HTR-8/SVneo (cell line): ENCODE data around the gene PPP1R9B.

Experiments
- DNase-seq: peaks from one replicate; pipeline ENCODE4 v3.0.0; 2011; ENCODE audit warnings: low spot score, mixed read lengths; ENCODE audit not compliant: insufficient read length
- FAIRE-seq: peaks from 2 replicates; lab custom pipeline; 2011; peaks lifted over from hg19 to GRCh38; lab: Jason Lieb, UNC

The PPP1R9B gene, protein sequence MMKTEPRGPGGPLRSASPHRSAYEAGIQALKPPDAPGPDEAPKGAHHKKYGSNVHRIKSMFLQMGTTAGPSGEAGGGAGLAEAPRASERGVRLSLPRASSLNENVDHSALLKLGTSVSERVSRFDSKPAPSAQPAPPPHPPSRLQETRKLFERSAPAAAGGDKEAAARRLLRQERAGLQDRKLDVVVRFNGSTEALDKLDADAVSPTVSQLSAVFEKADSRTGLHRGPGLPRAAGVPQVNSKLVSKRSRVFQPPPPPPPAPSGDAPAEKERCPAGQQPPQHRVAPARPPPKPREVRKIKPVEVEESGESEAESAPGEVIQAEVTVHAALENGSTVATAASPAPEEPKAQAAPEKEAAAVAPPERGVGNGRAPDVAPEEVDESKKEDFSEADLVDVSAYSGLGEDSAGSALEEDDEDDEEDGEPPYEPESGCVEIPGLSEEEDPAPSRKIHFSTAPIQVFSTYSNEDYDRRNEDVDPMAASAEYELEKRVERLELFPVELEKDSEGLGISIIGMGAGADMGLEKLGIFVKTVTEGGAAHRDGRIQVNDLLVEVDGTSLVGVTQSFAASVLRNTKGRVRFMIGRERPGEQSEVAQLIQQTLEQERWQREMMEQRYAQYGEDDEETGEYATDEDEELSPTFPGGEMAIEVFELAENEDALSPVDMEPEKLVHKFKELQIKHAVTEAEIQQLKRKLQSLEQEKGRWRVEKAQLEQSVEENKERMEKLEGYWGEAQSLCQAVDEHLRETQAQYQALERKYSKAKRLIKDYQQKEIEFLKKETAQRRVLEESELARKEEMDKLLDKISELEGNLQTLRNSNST

GRCh38 chr17:50150354-50151040 lies at the start of gene PPP1R9B:
PPP1R9B (minus strand) TSS chr17:50150677; CDS start chr17:50150513, 164 bp downstream.
- DNase-seq: no peak
- no peak for FAIRE-seq

GRCh38 chr17:50199803-50200456 lies 49.5 kb upstream of the PPP1R9B start:
- DNase-seq: peak; percentile 92
- peak; percentile 100 for FAIRE-seq

DNA sequence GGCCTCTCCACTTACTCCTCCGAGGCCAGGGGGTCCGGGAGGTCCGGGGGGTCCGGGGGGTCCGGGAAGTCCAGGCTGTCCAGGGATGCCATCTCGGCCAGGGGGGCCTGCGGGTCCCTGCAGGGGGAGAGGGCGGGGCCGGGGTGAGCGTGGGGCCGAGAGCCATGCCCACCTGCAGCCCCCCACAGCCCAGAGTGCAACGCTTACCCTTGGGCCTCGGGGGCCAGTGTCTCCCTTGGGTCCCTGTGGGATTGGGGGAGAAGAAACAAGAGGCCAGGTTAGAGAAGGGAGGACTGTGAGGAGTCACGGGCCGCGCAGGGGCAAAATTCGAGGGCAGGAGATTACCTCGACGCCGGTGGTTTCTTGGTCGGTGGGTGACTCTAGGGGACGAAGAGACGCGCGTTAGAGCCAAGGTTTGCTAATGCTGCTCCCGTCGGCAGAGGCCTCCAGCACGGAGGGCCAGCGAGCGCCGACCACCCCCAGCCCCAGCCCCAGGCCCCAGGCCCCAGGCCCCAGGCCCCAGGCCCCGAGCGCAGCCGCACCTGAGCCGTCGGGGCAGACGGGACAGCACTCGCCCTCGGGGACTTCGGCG lies 48.8 kb upstream of the PPP1R9B start:
- DNase-seq: no peak
- no peak for FAIRE-seq

DNA sequence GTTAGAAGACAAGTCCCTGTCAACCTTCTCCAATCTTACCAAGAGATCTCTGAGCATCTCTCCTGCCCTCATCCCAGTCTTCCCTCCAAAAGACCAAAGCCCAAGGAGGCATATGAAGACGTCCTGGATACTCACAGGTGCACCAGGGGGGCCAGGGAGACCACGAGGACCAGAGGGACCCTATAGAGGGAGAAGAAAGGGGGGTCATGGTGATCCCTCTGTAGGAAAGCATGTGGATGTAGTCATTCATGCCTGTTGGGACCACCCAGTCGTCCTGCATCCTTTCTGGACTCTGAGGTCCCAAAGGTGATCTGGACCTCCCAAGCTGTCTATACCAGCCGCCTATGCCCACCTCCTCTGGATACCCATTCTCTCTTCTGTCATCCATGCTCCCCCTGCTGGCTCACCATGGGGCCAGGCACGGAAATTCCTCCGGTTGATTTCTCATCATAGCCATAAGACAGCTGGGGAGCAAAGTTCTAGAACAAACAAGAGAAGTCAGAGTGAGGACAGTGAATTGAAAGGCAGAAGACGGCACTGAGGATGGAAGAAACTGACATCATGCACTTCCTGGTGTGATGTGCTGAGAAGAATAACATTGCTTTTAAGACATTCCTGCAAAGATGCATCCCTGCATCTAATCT lies 47.7 kb upstream of the PPP1R9B start:
- no peak for DNase-seq

GRCh38 chr17:50196826-50197225 lies 46.3 kb upstream of the PPP1R9B start:
- peak; percentile 52 for FAIRE-seq
- no peak for DNase-seq

More for the DNA sequence above, 47.7 kb upstream of the PPP1R9B start:
- peak; percentile 74 for FAIRE-seq

GRCh38 chr17:50196036-50196435 lies 45.6 kb upstream of the PPP1R9B start:
- no peak for FAIRE-seq

DNA sequence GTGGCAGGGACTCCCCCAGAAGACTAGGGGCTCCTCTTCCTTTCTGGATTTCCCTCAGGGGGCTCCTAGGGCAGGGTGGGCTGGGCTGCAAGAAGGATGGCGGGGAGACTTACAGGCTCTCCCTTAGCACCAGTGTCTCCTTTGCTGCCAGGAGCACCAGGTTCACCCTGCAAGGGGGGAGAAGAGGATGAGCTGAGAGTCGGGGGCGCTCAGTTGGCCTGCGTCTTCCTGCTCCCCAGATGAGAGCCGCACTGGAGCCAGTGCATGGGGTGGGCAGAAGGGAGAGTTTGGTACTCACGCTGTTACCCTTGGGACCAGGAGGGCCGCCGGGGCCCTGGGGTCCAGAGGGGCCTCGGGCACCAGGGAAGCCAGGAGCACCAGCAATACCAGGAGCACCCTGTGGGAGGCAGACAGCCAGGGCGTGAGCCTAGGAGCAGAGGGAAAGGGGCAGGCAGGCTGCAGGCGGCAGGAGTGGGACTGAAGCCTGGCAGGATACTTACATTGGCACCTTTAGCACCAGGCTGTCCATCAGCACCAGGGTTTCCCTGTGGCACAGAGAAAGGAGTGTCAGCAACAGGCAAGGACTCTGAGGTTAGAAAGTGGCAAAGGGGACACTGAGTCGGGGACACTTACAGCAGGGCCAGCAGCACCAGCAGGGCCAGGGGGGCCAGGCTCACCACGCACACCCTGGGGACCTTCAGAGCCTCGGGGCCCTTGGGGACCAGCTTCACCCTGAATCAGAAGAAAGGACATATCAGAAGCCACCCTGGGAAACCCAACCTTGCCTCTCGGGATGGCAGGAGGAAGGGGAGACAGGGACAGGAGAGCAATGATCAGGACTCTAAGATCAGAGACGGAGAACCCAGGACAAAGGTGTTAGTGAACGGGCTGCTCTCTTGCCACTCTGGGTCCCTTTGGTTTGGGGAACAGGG lies 44.7 kb upstream of the PPP1R9B start:
- DNase-seq (no peak), FAIRE-seq (no peak)

More at GRCh38 chr17:50196036-50196435, 45.6 kb upstream of the PPP1R9B start:
- no peak for DNase-seq

DNA sequence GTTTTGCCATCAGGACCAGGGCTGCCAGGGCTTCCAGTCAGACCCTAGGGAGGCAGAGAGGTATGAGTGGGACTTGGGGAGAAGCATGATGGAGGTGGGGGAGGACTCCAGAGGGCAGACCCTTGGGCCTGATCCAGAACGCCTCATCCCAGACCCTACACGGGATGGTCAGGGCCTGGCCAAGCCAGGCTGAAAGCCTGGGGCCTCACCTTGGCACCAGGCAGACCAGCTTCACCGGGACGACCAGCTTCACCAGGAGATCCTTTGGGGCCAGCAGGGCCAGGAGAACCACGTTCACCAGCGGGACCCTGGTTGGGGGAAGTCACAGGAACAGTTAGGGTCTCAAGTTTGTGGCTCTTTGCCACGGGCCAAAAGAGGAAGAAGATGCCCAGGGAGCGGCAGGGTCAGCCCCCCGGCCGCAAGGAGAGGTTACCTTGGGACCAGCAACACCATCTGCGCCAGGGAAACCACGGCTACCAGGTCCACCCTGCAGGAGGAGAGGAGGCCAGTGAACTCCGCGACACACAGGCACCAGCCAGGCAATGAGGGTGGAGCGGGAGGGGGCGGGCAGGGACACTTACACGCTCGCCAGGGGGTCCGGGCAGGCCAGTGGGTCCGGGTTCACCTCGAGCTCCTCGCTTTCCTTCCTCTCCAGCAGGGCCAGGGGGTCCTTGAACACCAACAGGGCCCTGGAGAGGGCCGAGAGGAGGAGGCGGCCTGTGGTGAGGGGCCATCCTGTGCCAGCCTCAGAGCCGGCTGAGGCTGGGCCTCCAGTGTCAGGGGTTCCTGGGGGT lies 43.9 kb upstream of the PPP1R9B start:
- no peak for FAIRE-seq
- no peak for DNase-seq

DNA sequence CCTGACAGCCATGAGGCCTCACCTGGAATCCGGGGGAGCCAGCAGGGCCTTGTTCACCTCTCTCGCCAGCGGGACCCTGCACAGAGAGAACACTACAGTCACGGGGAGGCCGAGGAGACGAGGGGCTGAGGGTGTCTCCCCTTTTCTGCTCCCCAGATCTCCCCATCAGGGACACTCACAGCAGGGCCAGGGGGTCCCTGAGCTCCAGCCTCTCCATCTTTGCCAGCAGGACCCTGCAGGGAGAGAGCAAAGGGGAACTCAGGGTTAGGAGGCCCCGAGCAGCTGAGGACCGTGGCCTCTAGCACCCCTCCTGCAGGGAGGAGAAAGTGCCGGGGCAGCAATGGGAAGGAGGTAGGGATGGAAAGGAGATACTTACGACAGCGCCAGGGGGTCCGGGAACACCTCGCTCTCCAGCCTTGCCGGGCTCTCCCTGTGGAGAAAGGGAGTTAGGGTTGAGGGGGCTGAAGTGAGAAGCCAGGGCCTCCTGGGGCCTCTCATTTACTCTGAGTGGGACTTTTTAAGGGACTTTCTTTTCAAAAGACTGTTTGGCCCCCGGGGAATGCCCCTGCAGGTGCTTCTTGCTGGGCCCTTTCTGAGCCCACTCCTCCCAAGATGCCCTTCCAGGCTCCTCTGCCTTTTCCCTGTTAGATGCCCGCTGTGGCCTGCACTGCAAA lies 42.3 kb upstream of the PPP1R9B start:
- no peak for DNase-seq
- no peak for FAIRE-seq

DNA sequence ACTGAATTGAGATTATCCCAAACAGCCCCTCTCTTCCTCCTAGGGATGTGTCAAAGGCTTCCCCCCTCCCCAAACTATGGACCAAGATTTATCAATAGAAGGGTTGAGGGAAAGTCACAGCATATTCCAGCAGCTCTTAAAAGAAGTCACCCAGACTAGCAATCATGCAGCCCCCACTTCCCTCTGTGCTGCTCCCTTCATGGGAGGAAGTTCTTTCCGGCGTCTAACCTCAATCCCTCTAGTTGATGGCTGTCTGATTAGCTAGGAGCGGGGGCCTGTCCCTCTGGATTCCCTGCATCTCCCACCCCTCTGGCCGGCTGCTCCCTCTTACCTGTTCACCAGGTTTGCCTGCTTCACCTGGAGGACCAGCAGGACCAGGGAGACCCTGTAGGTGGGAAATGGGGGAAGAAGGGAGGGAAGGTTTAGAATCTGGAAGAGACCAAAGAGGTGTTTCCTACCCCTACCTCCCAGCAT lies 41.7 kb upstream of the PPP1R9B start:
- FAIRE-seq (no peak), DNase-seq (no peak)

DNA sequence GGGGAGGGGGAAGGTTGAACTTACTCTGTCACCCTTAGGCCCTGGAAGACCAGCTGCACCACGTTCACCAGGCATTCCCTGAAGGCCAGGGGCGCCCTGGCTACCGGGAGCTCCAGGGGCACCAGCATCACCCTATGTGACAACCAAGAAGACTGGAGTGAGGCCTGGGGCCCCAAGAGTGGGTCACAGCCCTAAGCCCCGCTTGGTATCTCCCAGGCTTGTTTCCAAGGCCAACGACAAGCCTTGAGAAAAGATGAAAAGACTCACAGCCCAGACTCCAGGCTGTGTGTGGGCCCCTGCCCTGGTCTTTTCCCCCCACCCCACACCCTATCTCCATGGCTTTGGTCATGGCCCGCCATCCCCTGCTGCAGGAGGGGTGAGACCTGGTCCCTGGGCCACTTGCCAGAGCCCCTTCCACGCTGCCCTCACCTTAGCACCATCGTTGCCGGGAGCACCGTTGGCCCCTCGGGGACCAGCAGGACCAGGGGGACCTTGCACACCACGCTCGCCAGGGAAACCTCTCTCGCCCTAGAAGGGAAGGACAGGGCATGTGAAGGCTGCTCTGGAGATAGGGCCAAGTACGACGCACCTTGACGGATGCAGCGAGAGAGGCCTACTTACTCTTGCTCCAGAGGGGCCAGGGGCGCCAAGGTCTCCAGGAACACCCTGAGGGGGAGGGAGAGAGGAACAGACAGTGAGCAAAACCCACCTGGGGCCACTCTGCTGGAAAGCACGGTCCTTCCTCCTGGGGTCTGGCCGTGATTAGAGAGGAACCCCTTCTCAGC lies 41.1 kb upstream of the PPP1R9B start:
- FAIRE-seq: no peak
- DNase-seq: no peak

DNA sequence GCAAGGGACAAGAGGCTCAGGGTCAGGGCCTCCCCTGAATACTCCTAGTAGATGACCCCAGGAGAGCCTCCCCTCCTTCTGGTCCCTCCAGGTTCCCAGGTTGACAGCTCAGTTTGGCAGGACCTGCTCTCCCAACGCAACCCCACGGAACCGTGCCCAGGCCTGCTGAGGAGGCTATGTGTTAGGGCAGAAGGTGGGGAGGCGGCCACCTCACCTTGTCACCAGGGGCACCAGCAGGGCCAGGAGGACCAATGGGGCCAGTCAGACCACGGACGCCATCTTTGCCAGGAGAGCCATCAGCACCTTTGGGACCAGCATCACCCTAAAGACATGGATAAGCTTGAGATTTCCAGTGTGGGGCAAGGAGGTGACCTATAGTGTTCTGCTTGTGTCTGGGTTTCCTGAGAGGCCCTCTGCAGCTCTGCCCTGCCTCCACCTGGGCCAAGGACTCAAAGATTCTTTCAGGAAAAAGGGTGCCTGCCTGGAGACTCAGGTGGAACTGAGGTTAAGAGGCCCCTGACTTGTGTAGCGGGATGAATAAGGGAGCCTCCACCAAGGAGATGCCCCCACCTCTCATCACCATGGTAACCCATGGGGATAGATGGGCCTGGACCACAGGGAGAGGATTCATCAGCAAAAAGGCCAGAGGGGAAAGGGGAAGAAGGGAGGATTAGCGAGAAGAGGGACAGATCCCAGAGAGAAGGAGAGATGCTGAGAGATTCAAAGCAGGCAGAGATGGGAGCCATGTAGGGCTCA lies 40.3 kb upstream of the PPP1R9B start:
- DNase-seq (no peak), FAIRE-seq (no peak)

GRCh38 chr17:50190293-50190602 lies 39.8 kb upstream of the PPP1R9B start:
- DNase-seq (no peak), FAIRE-seq (no peak)

DNA sequence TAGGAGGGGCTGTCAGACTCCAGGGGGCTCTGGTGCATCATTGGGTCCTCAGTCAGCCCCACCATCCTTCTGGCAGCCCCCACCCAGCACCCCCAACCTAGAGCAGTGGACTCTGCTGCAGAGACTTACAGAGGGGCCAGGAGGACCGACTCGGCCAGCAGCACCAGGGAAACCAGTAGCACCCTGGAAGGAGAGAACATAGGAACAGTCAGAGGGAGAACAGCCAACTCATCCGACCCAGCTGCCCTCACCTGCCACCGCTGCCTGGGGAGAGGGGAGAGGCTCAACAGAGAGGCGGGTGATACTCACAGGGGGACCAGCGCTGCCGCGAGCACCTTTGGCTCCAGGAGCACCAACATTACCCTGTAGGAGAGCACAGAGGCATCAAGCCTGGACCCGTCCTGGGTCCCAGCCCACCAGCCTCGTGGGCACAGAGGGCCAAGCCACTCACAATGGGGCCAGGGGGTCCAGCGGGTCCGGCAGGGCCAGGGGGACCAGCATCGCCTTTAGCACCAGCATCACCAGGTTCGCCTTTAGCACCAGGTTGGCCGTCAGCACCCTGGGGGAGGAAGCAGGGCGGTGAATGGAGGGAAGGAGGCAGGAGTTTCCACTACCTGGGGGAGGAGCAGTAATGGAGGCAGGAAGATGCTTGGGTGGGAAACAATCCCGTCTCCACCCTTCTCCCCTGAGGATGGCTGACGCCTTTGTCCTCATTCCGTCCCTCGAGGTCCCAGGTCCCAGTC lies 39.2 kb upstream of the PPP1R9B start:
- FAIRE-seq (no peak), DNase-seq (no peak)
